NCI-H526 (cell line): ENCODE data around the gene EPSTI1.
A peak's percentile ranks its signal among the peaks of the same experiment; 100 is the strongest.

ENCODE experiments used
- DNase-seq, 2 experiments: peaks; one replicate each; lab custom pipeline; 2025; lab: John Stamatoyannopoulos, UW

EPSTI1 gene

DNA sequence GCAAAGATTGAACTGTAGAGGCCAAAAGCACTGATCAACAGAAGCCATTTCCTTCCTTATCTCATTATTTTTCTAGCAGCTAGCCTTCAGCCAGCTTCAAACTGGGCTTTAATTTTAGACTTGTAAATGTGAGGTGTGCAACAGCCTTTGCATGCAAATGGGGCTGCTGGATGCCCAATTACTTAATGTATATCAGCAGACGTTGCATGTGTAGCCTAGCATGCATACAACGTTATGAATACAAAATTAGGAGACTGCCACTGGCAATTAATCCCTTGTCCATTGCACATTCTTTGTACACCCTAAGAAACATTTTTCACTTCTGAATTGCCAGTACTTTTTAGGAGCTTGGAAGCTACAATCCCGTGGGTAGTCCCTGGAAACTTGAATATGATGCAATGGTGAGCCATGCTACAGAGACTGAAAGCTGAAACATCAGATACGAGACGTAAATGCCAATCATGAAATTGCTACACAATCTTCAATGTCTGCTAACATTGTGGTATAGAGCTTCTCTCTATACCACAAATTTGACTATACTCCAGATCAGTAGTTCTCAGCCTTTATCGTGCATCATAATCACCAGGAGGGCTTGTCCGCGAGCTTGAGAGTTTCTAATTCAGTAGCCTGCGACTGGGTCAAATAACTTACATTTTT, 20.2 kb downstream of the EPSTI1 start:
- peak; percentile 90 to 93 for DNase-seq

- peak; percentile 73 to 88 for DNase-seq
Observed at GRCh38 chr13:42970824-42971690, 21.0 kb downstream of the EPSTI1 start.

DNA sequence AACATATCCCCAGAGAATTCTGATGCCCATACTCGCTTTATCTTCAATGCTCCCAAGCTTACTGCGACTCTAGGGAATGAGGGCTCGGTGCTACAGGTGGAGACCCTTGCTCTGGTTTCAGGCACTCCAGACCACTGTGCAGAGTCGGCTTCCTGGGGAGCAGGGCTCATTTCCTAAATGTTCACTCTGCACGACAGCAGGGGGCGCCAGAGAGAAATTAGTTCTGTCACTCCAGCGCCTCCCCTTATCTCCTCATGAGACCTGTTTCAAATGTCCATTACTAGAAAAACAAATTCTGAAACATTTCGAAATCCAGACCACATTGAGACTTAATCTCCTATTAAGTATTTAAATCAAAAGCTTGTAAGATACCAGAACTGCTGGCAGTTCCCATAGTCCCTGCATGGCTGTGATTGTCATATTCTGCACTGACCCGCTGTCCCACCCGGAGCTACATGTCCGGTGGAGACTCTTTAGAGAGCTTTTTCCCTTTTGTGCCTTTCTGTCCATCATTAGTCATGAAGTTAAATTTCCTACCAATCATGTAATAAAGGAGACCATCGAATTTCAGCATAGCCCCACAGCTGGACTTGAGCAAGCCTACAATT, 22.4 kb downstream of the EPSTI1 start:
- DNase-seq: peak; percentile 60 to 83

- DNase-seq: peak; percentile 47 to 82
Observed at GRCh38 chr13:42968906-42969305, 23.1 kb downstream of the EPSTI1 start.

GRCh38 chr13:42967660-42968059, 24.4 kb downstream of the EPSTI1 start:
- no peak for DNase-seq

DNA sequence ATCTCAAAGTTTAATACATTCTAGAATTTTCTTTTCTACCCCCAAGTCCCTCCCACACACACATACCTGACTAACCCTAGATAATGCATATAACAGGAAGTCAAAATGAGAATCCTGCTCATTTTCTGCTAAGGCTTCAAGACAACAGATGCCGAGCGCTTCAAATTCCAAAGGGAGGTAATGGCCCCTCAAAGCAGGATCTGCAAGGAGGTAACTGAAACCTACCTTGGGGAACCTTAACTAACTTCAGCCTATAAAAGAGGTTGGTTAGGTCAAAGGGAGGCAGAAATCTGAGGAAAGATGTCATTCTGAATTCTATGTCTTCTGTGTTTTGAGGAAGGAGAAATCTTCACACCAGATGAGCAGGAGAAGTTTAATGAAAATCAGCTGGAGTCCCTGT, 26.8 kb downstream of the EPSTI1 start:
- no peak for DNase-seq

DNA sequence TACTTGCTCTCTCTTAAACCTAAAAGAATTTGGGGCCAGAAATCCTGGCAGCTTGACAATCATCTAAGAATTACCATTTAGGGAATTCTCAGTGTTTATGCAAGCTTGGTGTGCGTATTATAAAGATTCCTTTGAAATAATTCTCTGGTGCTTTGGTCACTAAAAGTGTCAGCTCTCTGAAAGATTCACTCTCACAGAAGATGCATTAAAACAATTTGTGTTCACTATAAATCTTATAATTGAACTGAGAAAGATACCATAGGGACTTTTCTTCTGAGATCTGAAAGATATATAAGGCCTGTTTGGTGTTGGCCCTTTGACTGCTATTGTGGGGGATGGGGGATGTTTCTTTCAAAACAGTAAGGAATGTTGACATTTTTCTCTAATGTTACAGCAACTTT, 27.3 kb downstream of the EPSTI1 start:
- no peak for DNase-seq

- DNase-seq: no peak
Observed at GRCh38 chr13:42959615-42960014, 32.4 kb downstream of the EPSTI1 start.

DNA sequence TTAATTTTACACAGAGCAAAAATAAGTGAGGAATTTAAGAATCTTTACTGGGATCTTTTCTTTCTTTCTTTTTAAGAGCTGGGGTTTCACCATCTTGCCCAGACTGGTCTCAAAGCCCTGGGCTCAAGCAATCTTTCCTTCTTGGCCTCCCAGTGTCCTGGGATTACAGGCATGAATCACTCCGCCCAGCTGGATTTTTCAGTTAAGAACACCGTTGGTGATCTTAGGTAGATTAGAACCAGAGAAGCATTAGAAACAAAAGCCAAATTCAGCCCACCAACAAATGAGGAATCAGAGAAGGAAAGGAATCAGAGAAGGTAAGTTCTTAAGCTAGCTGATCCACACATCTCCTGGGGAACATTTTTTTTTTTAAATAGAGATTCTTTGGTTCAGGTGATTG, 34.2 kb downstream of the EPSTI1 start:
- DNase-seq: no peak

DNA sequence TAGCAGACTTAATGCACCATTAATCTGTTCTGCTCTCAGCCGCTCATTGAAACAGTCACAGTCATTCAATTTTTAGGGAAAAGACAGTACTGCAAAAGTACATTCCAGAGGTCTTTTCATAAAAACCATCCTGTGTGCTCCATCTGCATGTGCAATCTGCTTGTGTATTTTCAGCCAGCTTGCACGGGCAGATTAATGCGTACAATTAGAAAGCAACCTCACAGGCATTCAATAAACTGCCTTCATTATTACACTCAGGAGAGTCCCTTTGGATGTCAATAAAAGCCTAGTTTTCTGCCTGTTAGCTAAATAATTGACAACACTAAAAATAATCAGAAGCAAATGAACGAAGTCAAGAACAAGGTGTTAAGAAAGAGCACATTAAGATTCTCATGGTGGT, 41.9 kb downstream of the EPSTI1 start:
- DNase-seq: no peak

DNA sequence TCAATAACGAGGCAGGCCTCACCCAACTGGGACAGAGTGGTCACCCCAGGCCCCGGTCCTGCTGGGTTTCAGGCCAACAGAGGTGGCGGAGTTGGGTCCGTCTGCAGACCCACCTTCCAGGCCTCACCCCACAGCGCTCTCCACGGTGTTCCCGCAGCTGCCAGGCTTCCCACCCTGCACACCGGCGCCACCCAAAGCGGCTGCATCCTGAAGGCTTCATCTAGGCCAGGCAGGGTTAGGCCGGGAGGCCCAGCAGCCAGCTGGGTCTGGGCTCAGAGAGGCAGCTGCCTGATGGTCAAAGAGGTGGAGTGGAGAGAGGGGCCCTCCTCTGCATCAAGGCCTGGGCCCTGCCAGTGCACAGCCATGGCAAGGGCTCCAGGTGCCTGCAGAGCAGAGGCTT, 44.1 kb downstream of the EPSTI1 start:
- DNase-seq: no peak

GRCh38 chr13:42946927-42947326, 45.1 kb downstream of the EPSTI1 start:
- no peak for DNase-seq

- DNase-seq: peak; percentile 6 to 7
Observed at GRCh38 chr13:42929886-42930535, 62.0 kb downstream of the EPSTI1 start.

DNA sequence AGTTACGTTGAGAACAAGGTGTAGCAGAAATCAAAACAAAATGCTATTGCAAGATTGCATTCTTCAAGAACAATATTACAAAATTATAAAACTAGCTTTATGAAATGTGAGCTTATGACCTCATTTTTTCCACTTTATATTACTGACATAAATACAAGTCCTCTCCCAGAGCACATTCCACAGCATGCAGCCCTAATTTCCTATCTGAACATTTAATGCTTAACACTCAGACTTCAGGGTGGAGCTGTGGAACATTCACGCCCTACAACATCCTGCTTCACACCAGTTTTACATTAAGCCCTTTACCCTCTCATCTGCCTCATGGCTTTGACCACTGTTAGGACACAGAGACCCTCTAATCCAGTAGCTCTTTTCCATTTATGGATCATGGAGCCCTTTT, 65.5 kb downstream of the EPSTI1 start:
- no peak for DNase-seq

DNA sequence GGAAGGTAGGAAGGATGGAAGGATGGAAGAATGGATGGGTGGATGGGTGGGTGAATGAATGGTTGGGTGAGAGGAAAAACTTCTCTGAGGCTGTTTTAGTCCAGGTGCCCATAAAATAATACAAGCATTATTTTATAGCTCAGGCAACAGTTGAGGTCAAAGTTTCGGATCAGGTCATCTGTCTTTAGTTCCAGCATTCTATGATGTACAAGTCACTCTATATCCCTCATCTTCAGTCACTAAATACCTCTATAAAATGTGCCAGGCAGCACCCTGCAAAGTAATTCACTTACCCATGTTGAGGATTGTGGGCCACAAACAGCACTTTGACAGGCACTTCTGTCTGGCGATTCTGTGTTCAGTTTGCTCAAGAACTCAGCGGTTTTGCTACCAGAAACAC, 66.0 kb downstream of the EPSTI1 start:
- no peak for DNase-seq

GRCh38 chr13:42925626-42926025, 66.4 kb downstream of the EPSTI1 start:
- no peak for DNase-seq

DNA sequence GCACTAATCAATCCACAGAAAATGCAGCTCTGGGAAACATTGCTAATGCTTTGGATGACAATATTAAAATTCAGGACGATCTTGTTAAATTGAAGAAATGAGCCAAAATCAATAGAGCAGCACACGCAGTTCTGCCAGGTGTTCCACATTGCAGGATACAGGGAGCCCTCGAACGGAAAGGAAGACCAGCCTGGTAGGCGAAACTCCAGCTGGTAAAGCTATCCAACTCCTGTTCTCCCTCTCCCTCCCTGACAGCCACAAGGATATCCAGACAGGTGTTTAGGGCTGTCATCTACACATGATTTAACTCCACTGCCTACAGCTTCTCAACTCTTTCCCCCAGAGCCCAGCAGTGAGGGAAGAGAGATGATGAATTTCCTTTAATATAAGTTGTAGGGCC, 67.7 kb downstream of the EPSTI1 start:
- DNase-seq: no peak

DNA sequence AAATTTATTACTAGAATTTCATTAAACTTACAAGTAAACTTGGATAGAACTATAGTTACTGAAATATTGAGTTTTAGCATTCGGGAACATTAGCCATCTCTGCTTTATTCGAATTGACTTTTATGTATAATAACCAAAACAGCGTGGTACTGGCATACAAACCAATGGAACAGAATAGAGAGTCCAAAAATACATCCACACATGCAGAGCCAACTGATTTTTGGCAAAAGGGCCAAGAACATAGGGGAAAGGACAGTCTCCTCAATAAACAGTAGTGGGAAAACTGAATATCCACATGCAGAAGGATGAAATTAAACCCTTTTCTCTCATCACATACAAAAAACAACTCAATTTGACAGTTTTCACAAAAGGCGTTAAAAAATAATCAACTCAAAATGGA, 84.3 kb downstream of the EPSTI1 start:
- DNase-seq: no peak

- DNase-seq: peak; percentile 55 to 77
Observed at GRCh38 chr13:42906257-42906656, 85.8 kb downstream of the EPSTI1 start.

- DNase-seq: peak; percentile 77 to 79
Observed at GRCh38 chr13:42905579-42905978, 86.5 kb downstream of the EPSTI1 start.

GRCh38 chr13:42899266-42899665, 92.8 kb downstream of the EPSTI1 start:
- DNase-seq: no peak

DNA sequence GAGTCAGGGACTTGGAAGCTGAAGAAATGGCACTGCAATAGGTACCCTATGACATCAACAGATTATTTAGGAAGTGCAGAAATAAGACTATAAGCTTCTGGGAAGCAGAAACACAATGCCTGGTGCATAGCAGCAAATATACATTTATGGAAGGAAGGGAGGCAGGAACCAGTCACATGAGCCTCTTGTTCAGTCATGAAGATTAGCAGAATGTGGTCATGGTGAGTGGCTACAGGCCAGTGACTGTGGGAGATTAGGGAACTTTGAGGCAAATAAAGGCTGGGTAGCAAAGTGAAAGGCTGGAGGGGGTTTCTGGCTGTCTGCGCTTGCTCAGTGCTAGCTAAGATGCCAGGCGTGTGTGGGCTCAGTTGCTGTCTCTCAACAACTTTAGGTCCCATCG, 96.3 kb downstream of the EPSTI1 start:
- no peak for DNase-seq
